ENCODE data around the gene STAC2. TPM values are rescaled to one million over a fixed set of nuclear protein-coding genes. Genes with fewer than 3 reads are reported as not detected.
"Not testable (repeated sequence)": the region's sequence is repeated elsewhere in the genome, so short reads cannot be mapped to it uniquely, and the experiment has no call there.

Gene STAC2
- total RNA-seq, 1 experiment from 2014 or later: 1.3 TPM

- Histone ChIP-seq H3K27ac (ENCODE audit: low read depth, low read length, poor library complexity, severe bottlenecking) (no peak overlapping the region), H3K27me3 (replicated peaks; ENCODE audit: insufficient read depth, low read depth, low read length, poor library complexity) (no peaks in the 10 kb centered on the region), H3K4me3 (ENCODE audit: low read depth, low read length, poor library complexity, severe bottlenecking) (no peak overlapping the region), H3K9me3 (ENCODE audit: low read depth, low read length, poor library complexity, severe bottlenecking) (no peaks in the 10 kb centered on the region), H3K4me1 (ENCODE audit: insufficient read depth, low read length, poor library complexity, severe bottlenecking) (no peaks in the 10 kb centered on the region), H3K36me3 (ENCODE audit: insufficient read depth, low read length, poor library complexity, severe bottlenecking) (no peaks in the 10 kb centered on the region)
- no TSS peak for BruUV-seq (replicated peaks)
- intact Hi-C loops (cut with micrococcal nuclease; ENCODE audit: unreplicated experiment): no loop called here
- CTCF ChIA-PET: interaction anchor here (0.6 kb wide), 1 partner anchor 10 kb away, joined by 4 read pairs; no protein-coding TSS in a partner anchor
- POLR2A ChIA-PET (ENCODE audit: low non-redundant PET): no interaction called here
- no peak for DNase-seq (ENCODE audit: low spot score)
- TF ChIP-seq, protein P1, sequence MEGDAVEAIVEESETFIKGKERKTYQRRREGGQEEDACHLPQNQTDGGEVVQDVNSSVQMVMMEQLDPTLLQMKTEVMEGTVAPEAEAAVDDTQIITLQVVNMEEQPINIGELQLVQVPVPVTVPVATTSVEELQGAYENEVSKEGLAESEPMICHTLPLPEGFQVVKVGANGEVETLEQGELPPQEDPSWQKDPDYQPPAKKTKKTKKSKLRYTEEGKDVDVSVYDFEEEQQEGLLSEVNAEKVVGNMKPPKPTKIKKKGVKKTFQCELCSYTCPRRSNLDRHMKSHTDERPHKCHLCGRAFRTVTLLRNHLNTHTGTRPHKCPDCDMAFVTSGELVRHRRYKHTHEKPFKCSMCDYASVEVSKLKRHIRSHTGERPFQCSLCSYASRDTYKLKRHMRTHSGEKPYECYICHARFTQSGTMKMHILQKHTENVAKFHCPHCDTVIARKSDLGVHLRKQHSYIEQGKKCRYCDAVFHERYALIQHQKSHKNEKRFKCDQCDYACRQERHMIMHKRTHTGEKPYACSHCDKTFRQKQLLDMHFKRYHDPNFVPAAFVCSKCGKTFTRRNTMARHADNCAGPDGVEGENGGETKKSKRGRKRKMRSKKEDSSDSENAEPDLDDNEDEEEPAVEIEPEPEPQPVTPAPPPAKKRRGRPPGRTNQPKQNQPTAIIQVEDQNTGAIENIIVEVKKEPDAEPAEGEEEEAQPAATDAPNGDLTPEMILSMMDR (conservative IDR thresholded peaks at IDR 0.05; ENCODE audit: low read depth, low read length): no peak
- TF ChIP-seq EZH2 (IDR thresholded peaks at IDR 0.05; ENCODE audit: borderline replicate concordance, low read depth, low read length, poor library complexity, severe bottlenecking): no peak
Measured at GRCh38 chr17:39170109-39170508, 55.6 kb downstream of the STAC2 start.

GRCh38 chr17:39169518-39169917 is 56.2 kb downstream of the STAC2 start:
- no peak for DNase-seq (ENCODE audit: low spot score)
- Histone ChIP-seq H3K4me3 (ENCODE audit: low read depth, low read length, poor library complexity, severe bottlenecking) (no peak overlapping the region), H3K4me1 (ENCODE audit: insufficient read depth, low read length, poor library complexity, severe bottlenecking) (no peaks in the 10 kb centered on the region), H3K36me3 (ENCODE audit: insufficient read depth, low read length, poor library complexity, severe bottlenecking) (no peaks in the 10 kb centered on the region), H3K27me3 (replicated peaks; ENCODE audit: insufficient read depth, low read depth, low read length, poor library complexity) (no peaks in the 10 kb centered on the region), H3K9me3 (ENCODE audit: low read depth, low read length, poor library complexity, severe bottlenecking) (no peaks in the 10 kb centered on the region), H3K27ac (ENCODE audit: low read depth, low read length, poor library complexity, severe bottlenecking) (no peak overlapping the region)
- intact Hi-C loops (cut with micrococcal nuclease; ENCODE audit: unreplicated experiment): no loop called here
- no TSS peak for BruUV-seq (replicated peaks)
- POLR2A ChIA-PET (ENCODE audit: low non-redundant PET): no interaction called here
- TF ChIP-seq, protein P1 (conservative IDR thresholded peaks at IDR 0.05; ENCODE audit: low read depth, low read length): no peak
- no peak for TF ChIP-seq EZH2 (IDR thresholded peaks at IDR 0.05; ENCODE audit: borderline replicate concordance, low read depth, low read length, poor library complexity, severe bottlenecking)
- CTCF ChIA-PET: interaction anchor here (0.7 kb wide), 1 partner anchor 26 kb away, joined by 12 read pairs; no protein-coding TSS in a partner anchor

DNA sequence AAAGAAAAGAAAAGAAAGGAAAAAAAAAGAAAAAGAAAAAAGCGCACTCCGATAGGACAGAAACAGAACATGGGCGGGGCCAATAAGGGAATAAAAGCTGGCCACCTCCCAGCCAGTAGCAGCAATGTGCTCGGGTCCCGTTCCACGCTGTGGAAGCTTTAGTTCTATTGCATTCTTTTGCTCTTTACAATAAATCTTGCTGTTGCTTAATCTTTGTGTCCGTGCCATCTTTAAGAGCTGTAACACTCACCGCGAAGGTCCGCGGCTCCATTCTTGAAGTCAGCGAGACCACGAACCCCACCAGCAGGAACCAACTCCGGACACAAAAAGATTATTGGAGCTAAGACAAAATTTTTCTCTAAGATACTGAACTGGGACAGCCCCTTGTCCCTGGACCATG is 56.6 kb downstream of the STAC2 start:
- intact Hi-C loops (cut with micrococcal nuclease; ENCODE audit: unreplicated experiment): no loop called here
- Histone ChIP-seq H3K4me3 (ENCODE audit: low read depth, low read length, poor library complexity, severe bottlenecking) (no peak overlapping the region), H3K9me3 (ENCODE audit: low read depth, low read length, poor library complexity, severe bottlenecking) (no peaks in the 10 kb centered on the region), H3K4me1 (ENCODE audit: insufficient read depth, low read length, poor library complexity, severe bottlenecking) (no peaks in the 10 kb centered on the region), H3K36me3 (ENCODE audit: insufficient read depth, low read length, poor library complexity, severe bottlenecking) (no peaks in the 10 kb centered on the region), H3K27ac (ENCODE audit: low read depth, low read length, poor library complexity, severe bottlenecking) (no peak overlapping the region), H3K27me3 (replicated peaks; ENCODE audit: insufficient read depth, low read depth, low read length, poor library complexity) (no peaks in the 10 kb centered on the region)
- ChIA-PET POLR2A (ENCODE audit: low non-redundant PET) (no interaction called here), CTCF (interaction anchor here (0.7 kb wide), 1 partner anchor 26 kb away, joined by 12 read pairs; no protein-coding TSS in a partner anchor)
- no TSS peak for BruUV-seq (replicated peaks)
- TF ChIP-seq, protein P1 (conservative IDR thresholded peaks at IDR 0.05; ENCODE audit: low read depth, low read length): no peak
- TF ChIP-seq EZH2 (IDR thresholded peaks at IDR 0.05; ENCODE audit: borderline replicate concordance, low read depth, low read length, poor library complexity, severe bottlenecking): no peak
- no peak for DNase-seq (ENCODE audit: low spot score)

DNA sequence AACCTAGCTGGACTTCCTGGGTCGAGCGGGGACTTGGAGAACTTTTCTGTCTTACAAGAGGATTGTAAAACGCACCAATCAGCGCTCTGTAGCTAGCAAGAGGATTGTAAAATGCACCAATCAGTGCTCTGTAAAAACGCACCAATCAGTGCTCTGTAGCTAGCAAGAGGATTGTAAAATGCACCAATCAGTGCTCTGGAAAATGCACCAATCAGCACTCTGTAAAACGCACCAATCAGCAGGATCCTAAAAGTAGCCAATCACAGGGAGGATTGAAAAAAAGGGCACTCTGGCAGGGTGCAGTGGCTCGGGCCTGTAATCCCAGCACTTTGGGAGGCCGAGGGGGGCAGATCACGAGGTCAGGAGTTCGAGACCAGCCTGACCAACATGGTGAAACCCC is 57.2 kb downstream of the STAC2 start:
- H3K9me3 ChIP-seq (ENCODE audit: low read depth, low read length, poor library complexity, severe bottlenecking); DNase-seq (ENCODE audit: low spot score); intact Hi-C loops (cut with micrococcal nuclease; ENCODE audit: unreplicated experiment); H3K27ac ChIP-seq (ENCODE audit: low read depth, low read length, poor library complexity, severe bottlenecking); H3K36me3 ChIP-seq (ENCODE audit: insufficient read depth, low read length, poor library complexity, severe bottlenecking); H3K27me3 ChIP-seq (replicated peaks; ENCODE audit: insufficient read depth, low read depth, low read length, poor library complexity); CTCF ChIA-PET; POLR2A ChIA-PET (ENCODE audit: low non-redundant PET); H3K4me3 ChIP-seq (ENCODE audit: low read depth, low read length, poor library complexity, severe bottlenecking); H3K4me1 ChIP-seq (ENCODE audit: insufficient read depth, low read length, poor library complexity, severe bottlenecking); BruUV-seq (replicated peaks): not testable (repeated sequence)
